ENCODE measurements around the gene SNN.

SNN gene

DNA sequence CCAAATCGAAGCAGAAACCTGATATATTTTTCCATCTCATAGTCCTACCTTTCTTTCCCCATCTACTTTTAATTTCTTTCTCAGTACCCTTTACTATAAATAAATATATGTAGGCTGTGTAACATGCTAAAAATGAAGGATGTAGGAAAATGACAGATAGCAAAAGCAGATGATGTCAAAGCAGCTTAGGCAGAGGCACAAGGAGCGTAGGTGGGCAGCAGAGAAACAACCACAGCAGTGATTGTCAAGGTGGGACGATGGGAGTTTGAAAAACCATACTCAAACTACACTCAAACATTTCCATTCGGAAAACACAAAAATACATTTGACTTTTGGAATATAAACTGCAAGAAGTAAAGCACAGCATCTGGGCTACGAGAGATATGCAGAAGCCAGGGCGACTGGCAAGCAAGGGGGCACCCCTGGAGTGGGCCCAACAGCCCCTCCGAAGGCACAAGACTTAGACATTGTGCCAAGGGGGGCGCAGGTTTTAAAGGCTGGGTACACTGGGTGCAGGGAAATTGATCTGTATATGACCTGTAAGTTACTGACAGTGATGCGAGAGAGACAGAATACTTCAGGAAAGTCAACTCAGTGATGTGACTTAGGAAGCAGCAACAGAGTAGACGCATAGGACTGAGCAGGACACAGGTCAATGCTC is 31.1 kb downstream of the SNN start:
- DNase-seq (ENCODE audit: low read depth), result no peak

DNA sequence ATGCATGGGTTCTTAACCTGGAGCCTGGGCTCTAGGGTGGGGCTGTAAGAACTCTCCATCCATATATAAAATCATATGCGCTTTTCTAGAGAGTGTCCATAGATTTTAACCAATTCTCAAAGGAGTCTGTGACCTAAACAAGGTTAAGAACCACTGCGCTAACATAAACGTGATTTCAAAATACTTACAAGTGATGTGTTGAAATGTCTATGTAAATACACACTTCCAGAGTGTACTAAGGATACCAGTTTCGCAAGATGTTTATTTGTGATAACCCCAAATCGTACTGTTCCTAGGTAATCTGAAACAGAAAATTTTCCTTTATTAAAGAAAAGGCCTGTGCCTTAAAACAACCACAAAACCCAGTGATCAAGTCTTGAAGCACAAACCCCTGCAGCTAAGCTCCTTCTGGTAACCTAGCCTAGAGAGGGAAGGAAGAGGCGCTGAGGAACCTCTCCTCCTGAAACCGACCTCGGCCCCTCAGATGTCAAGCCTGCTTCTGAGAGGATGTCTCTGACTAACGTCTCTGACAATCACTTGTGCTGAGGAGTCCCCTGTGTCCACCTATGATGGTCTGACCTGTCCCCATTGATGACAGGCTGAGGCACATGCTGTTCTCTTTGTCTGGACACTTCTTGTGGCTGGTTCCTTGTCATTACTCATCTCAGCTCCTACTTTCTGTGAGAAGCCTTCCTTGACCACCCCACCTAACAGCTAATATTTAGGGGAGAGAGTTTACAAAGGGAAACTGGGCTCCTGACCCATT is 32.2 kb downstream of the SNN start:
- no peak for DNase-seq (ENCODE audit: low read depth)

DNA sequence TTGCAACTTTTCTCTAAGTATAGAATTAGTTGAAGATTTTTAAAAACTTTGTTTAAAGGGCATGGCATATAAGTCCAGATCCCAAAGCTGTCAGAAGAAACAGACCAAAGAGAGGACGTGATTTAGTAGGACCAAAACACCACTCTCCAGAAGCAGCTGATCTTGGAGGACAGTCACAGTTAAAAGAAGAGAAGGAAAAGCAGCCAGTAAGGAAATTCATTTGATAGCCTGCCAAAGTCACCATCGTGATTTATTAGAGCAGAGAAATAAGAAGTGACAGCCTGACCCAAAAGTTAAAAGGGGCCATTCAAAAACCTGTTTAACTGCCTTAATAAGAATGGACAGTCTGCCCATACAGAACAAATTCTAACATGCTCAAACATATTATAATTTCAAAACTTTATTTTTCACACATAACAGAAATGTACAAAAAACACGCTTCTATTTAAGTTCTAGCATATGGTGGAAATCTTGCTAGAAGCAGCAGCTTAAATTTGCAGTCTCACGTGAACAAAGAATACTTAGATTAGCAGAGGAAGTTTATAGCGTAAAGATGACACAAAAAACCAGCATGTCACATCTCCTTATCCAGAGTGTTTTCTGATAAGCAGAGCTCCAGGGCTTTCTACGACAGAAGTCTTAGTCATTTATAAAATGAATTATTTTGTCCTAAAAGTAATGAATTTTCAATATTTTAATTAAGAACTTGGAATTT is 37.2 kb downstream of the SNN start:
- no peak for DNase-seq (ENCODE audit: low read depth)

DNA sequence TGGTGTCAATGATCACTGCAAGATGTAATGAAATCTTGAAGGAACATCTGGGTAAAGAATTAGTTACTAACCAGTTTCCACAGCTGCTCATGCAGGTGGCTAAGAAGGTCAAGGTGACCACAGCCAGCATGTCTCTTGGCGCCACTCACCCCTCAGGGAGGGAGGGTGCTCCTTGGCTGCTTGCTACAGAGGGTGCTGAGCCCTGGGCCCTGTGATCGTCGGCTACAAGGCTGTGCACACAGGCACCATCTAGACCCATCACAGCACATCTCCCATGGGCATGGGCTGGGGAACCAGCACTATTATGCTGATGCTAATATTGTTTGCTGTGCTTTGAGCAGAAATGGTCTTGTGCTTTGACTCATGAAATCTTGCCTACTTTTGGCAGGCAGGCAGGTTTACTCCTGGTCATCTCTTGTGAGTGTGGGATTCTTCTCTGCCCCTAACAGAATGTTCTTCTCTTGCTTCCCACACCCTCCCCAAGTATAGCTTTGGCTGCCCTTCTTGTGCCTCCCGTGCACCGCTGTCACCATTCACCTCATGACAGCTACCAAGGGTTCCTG is 38.0 kb downstream of the SNN start:
- DNase-seq (ENCODE audit: low read depth), result no peak

DNA sequence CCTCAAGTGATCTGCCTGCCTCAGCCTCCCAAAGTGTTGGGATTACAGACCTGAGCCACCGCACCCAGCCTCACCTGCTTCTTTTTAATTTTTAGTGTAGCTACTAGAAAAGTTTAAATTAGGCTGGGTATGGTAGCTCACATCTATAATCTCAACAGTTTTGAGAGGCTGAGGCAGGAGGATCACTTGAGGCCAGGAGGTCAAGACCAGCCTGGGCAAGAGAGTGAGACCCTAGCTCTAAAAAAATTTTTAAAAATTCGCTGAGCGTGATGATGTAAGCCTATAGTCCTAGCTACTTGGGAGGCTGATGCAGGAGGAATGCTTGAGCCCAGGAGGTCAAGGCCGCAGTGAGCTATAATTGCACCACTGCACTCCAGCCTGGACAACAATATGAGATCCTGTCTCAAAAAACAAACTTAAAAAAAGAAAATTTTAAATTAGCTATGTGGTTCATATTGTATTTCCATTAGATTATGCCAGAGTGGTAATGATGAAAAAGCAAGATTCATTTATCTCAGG is 39.5 kb downstream of the SNN start:
- DNase-seq (ENCODE audit: low read depth), result no peak

DNA sequence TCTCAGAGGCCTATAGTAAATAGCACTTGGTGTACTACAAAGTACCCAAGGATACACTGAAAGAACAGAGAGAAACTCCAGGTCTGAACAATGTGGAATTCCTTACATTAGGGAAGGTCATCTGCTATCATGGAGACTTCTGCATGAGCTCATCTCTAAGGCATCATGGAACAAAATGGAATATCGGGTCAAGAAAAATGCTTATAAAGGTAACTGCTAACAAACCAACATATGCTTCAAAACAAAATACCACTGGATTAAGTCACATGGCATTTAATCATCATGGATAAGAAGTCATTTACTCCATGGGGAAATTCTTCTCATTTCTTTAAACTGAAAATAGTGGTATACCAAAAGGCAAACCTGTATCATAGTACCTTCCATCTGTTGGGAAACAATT is 40.2 kb downstream of the SNN start:
- DNase-seq (ENCODE audit: low read depth), result no peak

DNA sequence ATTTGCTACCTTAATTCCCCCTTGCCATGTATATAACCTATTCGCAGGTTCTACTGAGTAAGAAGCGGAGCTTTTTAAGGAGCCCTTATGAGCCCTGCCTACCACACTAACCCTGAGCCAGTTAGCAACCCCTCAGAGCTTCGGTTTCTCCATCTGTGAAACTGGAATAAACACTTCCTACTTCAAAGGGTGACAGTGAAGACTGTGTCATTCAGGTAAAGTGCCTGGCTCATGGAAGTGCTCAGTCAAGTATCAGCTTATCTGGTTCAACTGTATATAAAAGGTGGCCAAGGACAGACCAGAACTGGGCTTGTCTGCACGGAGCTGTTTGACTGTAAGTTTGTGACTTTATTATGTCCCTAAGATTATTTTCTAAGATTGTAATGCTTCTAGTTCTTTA is 43.4 kb downstream of the SNN start:
- no peak for DNase-seq (ENCODE audit: low read depth)

DNA sequence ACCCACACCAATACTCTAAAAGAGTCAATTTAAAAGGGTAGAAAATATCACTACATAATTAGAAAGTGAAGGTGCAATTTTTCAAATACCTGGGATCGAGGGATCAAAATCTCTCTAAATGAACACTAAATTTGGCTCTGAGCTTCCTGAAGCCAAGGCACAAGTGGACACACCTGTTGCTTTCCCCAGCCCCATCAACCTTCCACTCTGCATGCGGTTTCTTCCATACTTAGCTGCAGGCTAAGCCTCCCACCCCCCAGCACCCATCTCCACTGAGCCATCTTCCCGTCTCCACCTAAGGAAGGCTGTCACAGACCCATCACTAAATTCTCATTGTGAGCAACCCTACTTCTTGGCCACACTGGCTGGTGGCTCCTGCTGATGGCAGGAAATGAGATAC is 43.9 kb downstream of the SNN start:
- DNase-seq (ENCODE audit: low read depth), result no peak

DNA sequence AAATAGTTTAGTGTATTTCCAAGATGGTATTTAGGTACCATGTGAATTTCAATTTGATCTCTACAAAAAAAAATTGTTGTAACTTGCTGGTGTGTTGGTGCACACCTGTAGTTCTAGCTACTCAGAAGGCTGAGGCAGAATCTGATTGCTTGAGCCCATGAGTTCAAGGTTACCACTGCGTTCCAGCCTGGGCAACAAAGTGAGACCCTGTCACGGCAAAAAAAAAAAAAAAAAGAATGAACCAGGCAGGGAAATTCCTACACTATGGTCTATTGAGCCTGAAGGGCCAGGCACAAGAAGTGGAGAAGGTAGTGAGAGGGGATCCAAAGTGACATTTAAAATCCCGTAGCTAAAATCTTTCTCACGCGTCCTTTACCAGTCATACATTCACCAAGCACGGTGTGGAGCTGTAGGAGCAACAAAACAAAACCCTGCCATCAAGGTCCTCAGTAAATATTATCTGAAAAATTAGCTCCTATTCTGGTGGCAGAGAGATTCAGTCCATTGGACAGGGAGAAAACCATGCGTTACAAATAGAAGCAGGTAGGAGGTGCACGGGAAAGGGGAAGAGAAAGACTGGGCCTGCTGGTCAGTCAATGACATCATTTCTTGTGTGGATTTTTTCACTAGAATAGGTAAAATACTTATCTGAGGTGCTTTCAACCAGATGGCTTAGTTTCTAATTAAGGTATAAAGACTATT is 47.1 kb downstream of the SNN start:
- DNase-seq (ENCODE audit: low read depth), result no peak

DNA sequence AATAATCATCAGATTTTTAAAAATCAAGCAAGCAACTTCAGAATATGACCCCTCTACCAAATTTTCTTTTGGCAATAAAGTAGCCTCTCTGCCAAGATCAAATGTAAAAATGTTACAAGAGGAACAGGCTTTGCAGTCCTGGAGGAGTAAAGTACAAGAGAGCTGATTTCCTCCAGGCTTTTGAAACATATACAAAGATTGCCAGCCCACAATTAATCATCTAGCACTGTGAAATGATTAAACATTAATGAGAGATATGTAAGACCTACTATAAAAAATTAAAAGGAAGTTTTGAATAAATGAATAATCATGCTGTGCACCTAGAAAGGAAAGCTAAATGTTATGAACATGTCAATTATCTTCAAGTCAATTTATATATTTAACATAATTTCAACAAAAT is 48.1 kb downstream of the SNN start:
- no peak for DNase-seq (ENCODE audit: low read depth)

DNA sequence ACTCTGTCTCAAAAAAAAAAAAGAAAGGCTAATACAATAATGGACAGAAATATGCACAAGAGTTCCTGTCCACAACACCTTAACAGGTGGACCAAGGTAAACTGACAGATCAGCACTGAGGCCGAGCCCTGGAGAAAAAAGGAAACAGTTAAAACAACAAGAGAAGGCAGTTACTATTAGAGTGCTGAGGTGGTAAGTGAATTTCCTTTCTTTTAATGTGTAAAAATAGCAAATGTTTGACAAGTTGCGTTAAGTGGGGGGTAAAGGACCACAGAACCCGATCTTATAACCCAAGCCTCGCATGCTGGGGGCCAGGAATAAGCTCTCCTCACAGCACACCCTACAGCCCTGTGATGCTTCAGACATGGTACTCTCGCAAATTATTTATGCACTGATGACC is 49.6 kb downstream of the SNN start:
- no peak for DNase-seq (ENCODE audit: low read depth)

DNA sequence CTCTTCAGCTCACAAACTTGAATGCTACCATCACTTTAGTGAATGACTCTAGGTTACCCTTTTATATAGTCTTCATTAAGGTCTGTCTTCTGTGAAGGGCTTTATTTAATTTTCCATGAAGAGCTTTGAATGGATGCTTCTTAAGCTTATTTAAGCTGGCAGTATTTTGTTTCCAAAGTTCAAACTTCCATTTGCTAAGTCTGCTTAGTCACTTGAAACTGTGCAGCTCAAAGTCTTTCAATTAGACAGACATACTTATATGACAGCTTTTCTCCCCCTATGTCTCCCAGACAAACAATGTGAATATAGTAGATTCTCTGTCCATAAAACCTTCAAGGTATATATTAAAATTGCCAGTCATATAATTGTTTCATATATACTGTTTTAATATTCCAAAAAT is 50.9 kb downstream of the SNN start:
- no peak for DNase-seq (ENCODE audit: low read depth)

DNA sequence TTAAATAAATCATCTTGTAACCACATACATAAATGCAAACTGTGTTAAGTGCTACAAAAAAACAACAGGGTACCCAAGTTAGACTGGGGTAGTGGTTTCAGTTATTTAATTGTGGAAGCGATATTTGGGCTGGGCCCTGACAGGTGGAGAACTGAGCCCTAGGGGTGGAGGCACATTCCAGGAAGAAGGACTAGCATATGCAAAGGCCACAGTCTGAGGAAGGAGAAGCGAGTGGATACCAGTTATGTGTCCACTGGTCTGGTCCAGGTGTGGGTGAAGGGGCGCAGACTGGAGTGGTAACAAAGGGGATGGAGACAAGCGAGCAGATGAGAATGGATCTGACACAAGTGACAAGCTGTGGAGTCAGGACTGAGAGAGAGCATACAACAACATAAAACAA is 51.5 kb downstream of the SNN start:
- no peak for DNase-seq (ENCODE audit: low read depth)

DNA sequence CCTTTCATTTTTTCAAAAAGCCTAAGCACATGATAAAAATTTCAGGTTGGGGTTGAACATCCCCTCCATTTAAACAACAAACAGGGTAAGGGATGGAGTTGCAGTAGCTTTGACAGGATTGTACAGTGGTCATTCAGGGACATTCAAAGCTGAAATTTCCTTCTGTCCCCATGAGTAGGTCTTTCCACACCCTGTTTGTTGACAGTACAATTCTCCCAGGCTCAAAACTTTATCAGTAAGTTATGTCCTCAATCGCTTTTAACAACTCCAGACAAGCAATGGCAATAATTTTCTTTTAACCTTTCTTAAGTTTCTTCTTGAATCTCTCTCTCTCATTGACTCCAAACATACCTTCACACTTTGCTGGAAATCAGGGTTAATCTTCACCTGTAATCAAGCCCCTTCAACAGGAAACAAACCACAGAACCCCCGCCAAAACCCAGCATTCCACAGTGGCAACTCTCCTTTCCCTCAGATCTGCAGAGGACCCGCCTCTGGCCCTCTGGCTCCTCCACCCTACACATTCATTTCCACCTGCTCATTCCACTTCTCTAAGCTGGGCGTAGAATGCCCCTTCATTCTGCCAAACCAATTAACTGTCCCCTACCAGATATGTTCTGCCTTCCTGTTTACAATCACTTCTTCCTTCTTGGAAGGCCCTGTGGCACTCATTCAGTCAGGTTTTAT is 53.7 kb downstream of the SNN start:
- DNase-seq (ENCODE audit: low read depth), result no peak

DNA sequence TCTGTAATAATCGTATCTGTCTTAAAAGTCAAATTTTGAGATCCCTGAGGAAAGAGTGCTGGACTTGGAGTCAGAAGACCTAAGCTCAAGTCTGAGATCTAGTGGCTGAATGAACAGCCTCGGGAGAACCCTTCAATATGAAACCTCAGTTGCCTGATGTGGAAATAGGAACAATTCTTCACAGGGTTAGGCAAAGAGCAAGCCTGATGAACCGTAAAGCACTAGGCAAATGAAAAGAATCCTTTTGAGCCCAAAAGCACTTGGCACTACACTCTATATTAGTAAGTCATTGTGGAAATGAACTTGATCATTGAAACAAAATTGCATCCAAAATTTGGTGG is 54.2 kb downstream of the SNN start:
- no peak for DNase-seq (ENCODE audit: low read depth)

DNA sequence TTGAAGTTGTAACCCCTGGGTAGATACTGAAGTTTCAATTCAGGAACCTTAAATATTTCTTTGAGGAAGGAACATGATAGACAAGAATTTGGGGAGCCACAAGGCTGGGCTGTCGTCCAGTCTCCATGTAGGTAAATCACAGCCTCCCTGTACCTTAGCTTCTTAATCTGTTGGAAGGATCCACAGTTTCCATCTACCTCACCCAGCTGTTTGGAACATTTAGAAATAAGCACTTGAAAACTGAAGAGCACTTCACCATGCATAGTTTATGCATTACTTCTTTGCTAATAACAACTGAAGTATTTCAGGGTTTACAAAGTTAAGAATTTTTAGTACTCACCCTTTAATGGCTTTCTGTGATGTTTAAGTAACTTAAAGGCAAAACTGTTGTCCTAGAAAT is 57.2 kb downstream of the SNN start:
- no peak for DNase-seq (ENCODE audit: low read depth)

DNA sequence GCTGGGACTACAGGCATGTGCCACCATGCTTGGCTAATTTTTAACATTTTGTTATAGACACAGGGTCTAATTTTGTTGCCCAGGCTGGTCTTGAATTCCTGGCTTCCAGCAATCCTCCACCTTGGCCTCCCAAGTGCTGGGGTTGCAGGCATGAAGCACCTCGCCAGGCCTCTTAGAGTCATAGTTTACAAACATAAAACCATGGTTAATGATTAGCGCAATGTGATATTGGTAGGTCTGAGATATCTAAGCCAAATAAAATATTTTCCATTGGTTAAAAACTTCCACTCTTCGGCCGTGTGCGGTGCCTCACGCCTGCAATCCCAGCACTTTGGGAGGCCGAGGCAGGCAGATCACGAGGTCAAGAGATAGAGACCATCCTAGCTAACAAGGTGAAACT is 57.8 kb downstream of the SNN start:
- no peak for DNase-seq (ENCODE audit: low read depth)

DNA sequence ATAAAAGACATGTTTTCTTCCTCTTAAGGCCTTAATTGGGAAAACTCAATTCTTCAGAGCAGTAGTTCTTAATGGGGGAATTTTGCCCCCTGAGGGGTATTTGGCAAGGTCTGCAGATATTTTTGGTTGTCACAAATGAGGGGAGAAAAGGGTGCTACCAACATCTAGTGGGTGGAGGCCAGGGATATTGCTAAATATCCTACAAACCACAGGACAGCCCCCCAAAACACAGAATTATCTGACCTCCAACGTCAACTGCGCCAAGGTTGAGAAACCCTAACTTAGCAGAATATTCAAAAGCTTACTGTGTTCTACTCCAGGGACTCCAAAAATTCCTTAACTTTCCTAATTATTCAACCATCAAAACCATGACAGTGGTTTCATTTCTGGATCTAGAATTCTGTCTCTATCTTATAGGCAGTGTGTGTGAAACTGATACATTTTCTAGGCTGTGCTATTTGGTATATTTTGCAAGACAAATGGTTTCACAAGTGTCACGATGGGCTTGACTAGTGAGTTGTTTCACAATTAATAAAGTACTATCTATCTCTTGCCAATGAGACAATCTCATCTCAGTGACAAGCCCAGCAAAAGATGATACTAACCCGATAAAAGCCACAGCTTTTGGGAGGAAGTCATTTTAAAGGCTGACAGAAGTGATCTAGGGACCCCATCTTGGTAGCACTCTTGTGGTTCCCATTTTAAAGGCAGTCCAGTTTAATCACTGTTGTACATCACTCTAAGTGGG is 59.7 kb downstream of the SNN start:
- DNase-seq (ENCODE audit: low read depth), result no peak

All from activated T-cell treated with anti-CD3 and anti-CD28 coated beads for 48 hours (primary cell).